NB4 (cell line): ENCODE data around the gene OLA1.

Experiments used
- DNase-seq: peaks from one replicate; pipeline ENCODE4 v3.0.0; 2010; ENCODE audit warnings: low read depth
- H3K4me3 ChIP-seq: one replicate; pipeline ENCODE4 v1.5.1; 2011; ENCODE audit warnings: mild to moderate bottlenecking, low read depth, low read length, moderate library complexity
- MYC ChIP-seq: IDR thresholded peaks from 2 replicates; pipeline ENCODE4 v1.6.1; 2011; ENCODE audit warnings: low read depth, low read length
- POLR2A ChIP-seq: IDR thresholded peaks from 2 replicates; pipeline ENCODE4 v1.6.1; 2011; ENCODE audit warnings: mild to moderate bottlenecking; ENCODE audit not compliant: insufficient read length; ENCODE audit errors: extremely low read depth
- TF ChIP-seq, protein P1 (sequence below): IDR thresholded peaks from one replicate; pipeline ENCODE4 v1.5.1; 2012; ENCODE audit warnings: low read depth, low read length
- TF ChIP-seq, protein P2 (sequence below): IDR thresholded peaks from 2 replicates; pipeline ENCODE4 v1.6.1; 2011; ENCODE audit warnings: low read depth, low read length

The OLA1 gene

DNA sequence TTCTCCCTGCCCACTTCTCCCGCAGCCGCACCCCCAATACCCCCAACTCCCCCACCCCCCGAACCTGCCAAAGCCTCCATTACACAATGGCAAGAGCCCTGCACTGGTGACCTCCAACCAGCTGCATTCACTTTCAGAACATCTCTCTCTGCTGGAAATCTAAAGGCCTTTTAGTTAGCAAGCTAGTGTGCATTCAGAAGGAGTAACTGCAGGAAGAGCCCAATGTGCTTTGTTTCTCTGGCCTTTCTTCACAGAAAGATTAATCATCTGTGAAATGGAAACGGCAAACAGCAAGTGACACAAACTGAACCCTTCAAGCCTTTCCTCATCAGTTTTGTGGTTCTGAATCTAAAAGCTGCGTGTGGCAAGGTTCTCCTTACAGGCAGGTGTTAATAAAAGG is 124.2 kb downstream of the OLA1 start:
- TF ChIP-seq, protein P1, sequence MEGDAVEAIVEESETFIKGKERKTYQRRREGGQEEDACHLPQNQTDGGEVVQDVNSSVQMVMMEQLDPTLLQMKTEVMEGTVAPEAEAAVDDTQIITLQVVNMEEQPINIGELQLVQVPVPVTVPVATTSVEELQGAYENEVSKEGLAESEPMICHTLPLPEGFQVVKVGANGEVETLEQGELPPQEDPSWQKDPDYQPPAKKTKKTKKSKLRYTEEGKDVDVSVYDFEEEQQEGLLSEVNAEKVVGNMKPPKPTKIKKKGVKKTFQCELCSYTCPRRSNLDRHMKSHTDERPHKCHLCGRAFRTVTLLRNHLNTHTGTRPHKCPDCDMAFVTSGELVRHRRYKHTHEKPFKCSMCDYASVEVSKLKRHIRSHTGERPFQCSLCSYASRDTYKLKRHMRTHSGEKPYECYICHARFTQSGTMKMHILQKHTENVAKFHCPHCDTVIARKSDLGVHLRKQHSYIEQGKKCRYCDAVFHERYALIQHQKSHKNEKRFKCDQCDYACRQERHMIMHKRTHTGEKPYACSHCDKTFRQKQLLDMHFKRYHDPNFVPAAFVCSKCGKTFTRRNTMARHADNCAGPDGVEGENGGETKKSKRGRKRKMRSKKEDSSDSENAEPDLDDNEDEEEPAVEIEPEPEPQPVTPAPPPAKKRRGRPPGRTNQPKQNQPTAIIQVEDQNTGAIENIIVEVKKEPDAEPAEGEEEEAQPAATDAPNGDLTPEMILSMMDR, result no peak
- TF ChIP-seq MYC (no peak), POLR2A (no peak)
- TF ChIP-seq, protein P2, sequence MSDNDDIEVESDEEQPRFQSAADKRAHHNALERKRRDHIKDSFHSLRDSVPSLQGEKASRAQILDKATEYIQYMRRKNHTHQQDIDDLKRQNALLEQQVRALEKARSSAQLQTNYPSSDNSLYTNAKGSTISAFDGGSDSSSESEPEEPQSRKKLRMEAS, result no peak
- no peak for DNase-seq
- H3K4me3 ChIP-seq, result no peak overlapping the region

DNA sequence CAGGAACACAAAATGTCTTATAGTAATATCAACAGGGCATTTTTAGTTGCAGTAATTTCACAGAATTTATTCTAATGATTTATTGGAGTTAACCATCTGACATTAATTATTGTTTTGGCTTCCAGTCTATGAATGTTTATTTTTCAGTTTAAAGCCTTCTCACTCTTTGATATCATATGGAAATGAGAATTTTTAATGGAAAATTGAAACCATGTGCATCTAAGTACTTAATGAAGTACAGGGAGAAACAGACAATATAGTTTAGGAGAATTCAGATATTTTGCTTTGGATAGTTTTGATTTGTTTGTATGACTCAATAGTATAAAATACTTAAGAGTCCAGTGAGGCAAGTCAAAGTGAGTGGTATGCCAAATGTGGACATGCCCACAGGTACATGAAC is 126.1 kb downstream of the OLA1 start:
- H3K4me3 ChIP-seq, result no peak overlapping the region
- DNase-seq, result no peak
- TF ChIP-seq, protein P2, result no peak
- no peak for TF ChIP-seq MYC
- TF ChIP-seq POLR2A, result no peak
- TF ChIP-seq, protein P1, result no peak

DNA sequence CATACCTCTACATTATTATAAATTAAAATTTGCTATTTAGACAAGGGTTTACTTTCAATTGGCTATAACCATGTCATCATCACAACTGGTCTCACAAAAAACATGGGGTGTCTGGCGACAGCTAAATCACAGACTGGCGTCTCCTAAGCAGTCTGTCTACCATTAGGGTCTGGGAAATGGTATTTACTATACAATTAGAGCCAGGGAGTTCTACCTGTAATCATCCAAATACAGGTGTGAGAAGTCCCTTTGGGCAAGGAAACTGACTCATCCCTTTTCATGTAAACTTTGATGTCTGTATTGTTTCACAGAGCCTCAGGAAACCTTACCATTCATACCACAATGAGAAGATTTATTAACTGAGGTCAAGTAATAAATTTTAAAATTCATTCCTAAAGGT is 126.7 kb downstream of the OLA1 start:
- no peak overlapping the region for H3K4me3 ChIP-seq
- DNase-seq, result no peak
- TF ChIP-seq POLR2A (no peak), MYC (no peak)
- TF ChIP-seq, protein P2, result no peak
- TF ChIP-seq, protein P1, result no peak

DNA sequence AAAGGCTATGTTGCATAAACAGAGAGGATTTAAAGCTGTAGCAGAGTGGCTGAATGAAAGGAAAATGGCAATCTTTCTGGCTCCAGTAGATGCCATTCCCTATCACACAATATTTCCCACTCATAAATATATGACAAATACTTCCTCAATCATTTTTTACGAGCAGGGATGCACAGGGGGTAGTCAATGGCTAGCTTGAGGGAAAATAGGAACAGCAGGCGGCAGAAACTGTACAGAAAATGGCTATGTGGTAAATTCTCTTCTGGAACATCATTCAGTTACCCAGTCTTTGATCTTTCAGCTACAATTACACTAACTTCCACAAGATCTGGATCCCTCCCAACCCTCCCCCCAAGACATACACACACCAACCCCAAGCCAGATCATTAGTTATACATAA is 127.2 kb downstream of the OLA1 start:
- TF ChIP-seq, protein P2, result no peak
- TF ChIP-seq POLR2A (no peak), MYC (no peak)
- TF ChIP-seq, protein P1, result no peak
- no peak for DNase-seq
- H3K4me3 ChIP-seq, result no peak overlapping the region

DNA sequence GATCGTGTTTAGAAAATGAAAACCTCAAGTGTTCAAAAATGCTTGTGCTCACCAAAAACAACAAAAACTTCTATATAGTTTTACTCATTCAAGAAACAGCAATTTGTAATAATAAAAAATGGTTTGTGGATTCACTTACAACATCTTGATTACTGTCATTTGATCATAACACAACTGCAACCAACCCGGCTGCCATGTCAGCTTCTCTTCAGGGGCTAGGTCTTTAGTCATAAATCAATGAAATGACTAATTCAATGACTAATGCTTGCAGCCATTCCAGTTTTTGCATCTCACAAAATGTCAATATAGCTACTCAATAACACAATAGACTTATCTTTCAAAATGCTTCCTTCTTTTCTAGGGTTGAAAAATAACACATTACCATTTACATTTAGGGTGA is 128.0 kb downstream of the OLA1 start:
- TF ChIP-seq MYC (no peak), POLR2A (no peak)
- TF ChIP-seq, protein P1, result no peak
- TF ChIP-seq, protein P2, result no peak
- H3K4me3 ChIP-seq, result no peak overlapping the region
- DNase-seq, result no peak
